Activated CD4-positive, alpha-beta T cell treated with anti-CD3 and anti-CD28 coated beads, Interleukin-2, amount 50 U/mL, for 4 hours (primary cell): Measurements from ENCODE around the gene SH2B3.
"Not testable (repeated sequence)": the region's sequence is repeated elsewhere in the genome, so short reads cannot be mapped to it uniquely, and the experiment has no call there.

Experiments
- DNase-seq, 2 experiments: peaks; one replicate each; pipeline ENCODE4 v3.0.0-alpha.2; 2020

Gene SH2B3

GRCh38 chr12:111405859-111406473 lies at the start of gene SH2B3:
SH2B3 (plus strand) TSS chr12:111405923; CDS start chr12:111418146, 12,223 bp downstream.
- DNase-seq: peak; percentile 66 to 73

GRCh38 chr12:111359231-111359913 lies 46.4 kb upstream of the SH2B3 start:
- peak in 1 of 2 experiments; percentile 12 for DNase-seq

GRCh38 chr12:111359914-111360276 lies 45.8 kb upstream of the SH2B3 start:
- no peak for DNase-seq

- no peak for DNase-seq
Measured at GRCh38 chr12:111360325-111360930, 45.3 kb upstream of the SH2B3 start.

- DNase-seq: no peak
Measured at GRCh38 chr12:111361073-111361716, 44.5 kb upstream of the SH2B3 start.

GRCh38 chr12:111361717-111362576 lies 43.8 kb upstream of the SH2B3 start:
- DNase-seq: no peak

- no peak for DNase-seq
Measured at GRCh38 chr12:111362687-111363475, 42.8 kb upstream of the SH2B3 start.

GRCh38 chr12:111363578-111363977 lies 42.1 kb upstream of the SH2B3 start:
- no peak for DNase-seq

GRCh38 chr12:111366075-111366474 lies 39.6 kb upstream of the SH2B3 start:
- no peak for DNase-seq

- no peak for DNase-seq
Measured at GRCh38 chr12:111366583-111366982, 39.1 kb upstream of the SH2B3 start.

- DNase-seq: no peak
Measured at GRCh38 chr12:111367661-111368221, 38.0 kb upstream of the SH2B3 start.

GRCh38 chr12:111368291-111368787 lies 37.4 kb upstream of the SH2B3 start:
- DNase-seq: no peak

- DNase-seq: peak; percentile 69 to 72
Measured at GRCh38 chr12:111368788-111369495, 36.8 kb upstream of the SH2B3 start, which contains the start of gene PHETA1. PHETA1 (minus strand) TSS chr12:111369095; CDS start chr12:111363427, 5,668 bp downstream.

- no peak for DNase-seq
Measured at GRCh38 chr12:111369496-111370220, 36.1 kb upstream of the SH2B3 start.

GRCh38 chr12:111373231-111373630 lies 32.5 kb upstream of the SH2B3 start:
- not testable (repeated sequence) for DNase-seq

GRCh38 chr12:111377440-111377839 lies 28.3 kb upstream of the SH2B3 start:
- no peak for DNase-seq

- no peak for DNase-seq
Measured at GRCh38 chr12:111379942-111380554, 25.7 kb upstream of the SH2B3 start.

- no peak for DNase-seq
Measured at GRCh38 chr12:111384596-111384995, 21.1 kb upstream of the SH2B3 start.

GRCh38 chr12:111386885-111387284 lies 18.8 kb upstream of the SH2B3 start:
- no peak for DNase-seq
